Neural cell (in vitro differentiated cells): ENCODE results near the gene NECTIN1. TPM values are rescaled to one million over a fixed set of nuclear protein-coding genes. Genes with fewer than 3 reads are reported as not detected.

ENCODE experiments used
- H2AFZ ChIP-seq: fragments of 200-600, 300-800 bp; sonication (generic), shearing (Covaris generic); 2 replicates; pipeline ENCODE4 v1.6.0; 2014; ENCODE audit warnings: low read depth, mild to moderate bottlenecking, antibody characterized with exemption, low read length, moderate library complexity
- H3F3A ChIP-seq: fragments of 200-600 bp; shearing (Covaris generic); 2 replicates; pipeline ENCODE4 v1.6.1; 2016; ENCODE audit warnings: mild to moderate bottlenecking, moderate library complexity, mixed read lengths, antibody characterized with exemption, low read length; ENCODE audit not compliant: insufficient read depth, poor library complexity, severe bottlenecking
- H3K27ac ChIP-seq: fragments of 200-600, 300-800 bp; sonication (generic), shearing (Covaris generic); 2 replicates; pipeline ENCODE4 v1.5.1; 2014; ENCODE audit warnings: mild to moderate bottlenecking, low read length, moderate library complexity
- H3K27me3 ChIP-seq: fragments of 300-800, 200-600 bp; sonication (generic), shearing (Covaris generic); 2 replicates; pipeline ENCODE4 v1.6.0; 2014; ENCODE audit warnings: mild to moderate bottlenecking, low read depth, low read length, moderate library complexity; ENCODE audit not compliant: insufficient read depth
- H3K36me3 ChIP-seq: fragments of 300-800, 200-600 bp; sonication (generic), shearing (Covaris generic); 2 replicates; pipeline ENCODE4 v1.5.1; 2014; ENCODE audit warnings: mild to moderate bottlenecking, antibody characterized with exemption, low read length, moderate library complexity; ENCODE audit not compliant: insufficient read depth
- H3K4me2 ChIP-seq: fragments of 300-800, 200-600 bp; sonication (generic), shearing (Covaris generic); 2 replicates; pipeline ENCODE4 v1.6.0; 2014; ENCODE audit warnings: mild to moderate bottlenecking, low read length
- H3K4me3 ChIP-seq: fragments of 300-800, 200-600 bp; sonication (generic), shearing (Covaris generic); 2 replicates; pipeline ENCODE4 v1.5.1; 2014; ENCODE audit warnings: mild to moderate bottlenecking, low read length, moderate library complexity
- H3K79me2 ChIP-seq: fragments of 200-600 bp; shearing (Covaris generic); replicated peaks from 2 replicates; pipeline ENCODE4 v1.6.0; 2014; ENCODE audit warnings: mild to moderate bottlenecking, low read length, moderate library complexity; ENCODE audit not compliant: insufficient read depth
- H3K9ac ChIP-seq: fragments of 300-800, 200-600 bp; sonication (generic), shearing (Covaris generic); 2 replicates; pipeline ENCODE4 v1.6.1; 2016; ENCODE audit warnings: mild to moderate bottlenecking, low read length, mixed read lengths
- H3K9me2 ChIP-seq: fragments of 200-600 bp; shearing (Covaris generic); 2 replicates; pipeline ENCODE4 v1.6.1; 2016; ENCODE audit warnings: mild to moderate bottlenecking, low read length, mixed read lengths; ENCODE audit not compliant: insufficient read depth
- H3K9me3 ChIP-seq: fragments of 200-600, 300-800 bp; sonication (generic), shearing (Covaris generic); 2 replicates; pipeline ENCODE4 v1.6.1; 2016; ENCODE audit warnings: mild to moderate bottlenecking, mixed run types, low read length, moderate library complexity, mixed read lengths
- H4K20me1 ChIP-seq: fragments of 200-600 bp; shearing (Covaris generic); 2 replicates; pipeline ENCODE4 v1.6.1; 2016; ENCODE audit warnings: mild to moderate bottlenecking, mixed run types; ENCODE audit not compliant: insufficient read depth
- EP300 ChIP-seq: fragments of 450-650 bp; conservative IDR thresholded peaks from 2 replicates; pipeline ENCODE4 v1.6.1; 2014; ENCODE audit warnings: antibody characterized with exemption, mild to moderate bottlenecking, moderate library complexity; ENCODE audit not compliant: poor library complexity, severe bottlenecking
- EZH2 ChIP-seq: fragments of 200-600, 300-800 bp; shearing (Covaris generic), sonication (generic); IDR thresholded peaks from 2 replicates; pipeline ENCODE4 v1.6.1; 2014; ENCODE audit warnings: antibody characterized with exemption, low read length, borderline replicate concordance, mild to moderate bottlenecking; ENCODE audit not compliant: insufficient read depth, poor library complexity, severe bottlenecking
- MXI1 ChIP-seq: fragments of 450-650 bp; conservative IDR thresholded peaks from 2 replicates; pipeline ENCODE4 v1.6.1; 2014; ENCODE audit warnings: antibody characterized with exemption, mild to moderate bottlenecking; ENCODE audit not compliant: poor library complexity, severe bottlenecking
- POLR2AphosphoS5 ChIP-seq: IDR thresholded peaks from 2 replicates; pipeline ENCODE4 v1.6.1; 2012
- RAD21 ChIP-seq: fragments of 450-650 bp; conservative IDR thresholded peaks from 2 replicates; pipeline ENCODE4 v1.6.1; 2014; ENCODE audit warnings: antibody characterized with exemption, mild to moderate bottlenecking, moderate library complexity
- SMC3 ChIP-seq: fragments of 450-650 bp; conservative IDR thresholded peaks from 2 replicates; pipeline ENCODE4 v1.6.1; 2014; ENCODE audit warnings: antibody characterized with exemption, mild to moderate bottlenecking, moderate library complexity; ENCODE audit not compliant: poor library complexity
- TAF1 ChIP-seq: IDR thresholded peaks from 2 replicates; pipeline ENCODE4 v1.6.1; 2012; ENCODE audit warnings: low read depth
- polyA plus RNA-seq: library from polyadenylated mRNA; depleted of rRNA; stranded (reverse); fragments of >200 nt; gene quantifications from 2 replicates; pipeline ENCODE4 v1.2.3, GENCODE V29; 2014
- TF ChIP-seq, protein P1 (sequence below): IDR thresholded peaks from 2 replicates; pipeline ENCODE4 v1.6.1; 2012; ENCODE audit warnings: borderline replicate concordance
- TF ChIP-seq, protein P2 (sequence below): fragments of 450-650 bp; IDR thresholded peaks from 2 replicates; pipeline ENCODE4 v1.5.1; 2014; ENCODE audit warnings: antibody characterized with exemption, mild to moderate bottlenecking, moderate library complexity; ENCODE audit not compliant: poor library complexity, severe bottlenecking

Gene NECTIN1
- polyA plus RNA-seq, 1 donor from 2014 or later: 5.6 TPM

DNA sequence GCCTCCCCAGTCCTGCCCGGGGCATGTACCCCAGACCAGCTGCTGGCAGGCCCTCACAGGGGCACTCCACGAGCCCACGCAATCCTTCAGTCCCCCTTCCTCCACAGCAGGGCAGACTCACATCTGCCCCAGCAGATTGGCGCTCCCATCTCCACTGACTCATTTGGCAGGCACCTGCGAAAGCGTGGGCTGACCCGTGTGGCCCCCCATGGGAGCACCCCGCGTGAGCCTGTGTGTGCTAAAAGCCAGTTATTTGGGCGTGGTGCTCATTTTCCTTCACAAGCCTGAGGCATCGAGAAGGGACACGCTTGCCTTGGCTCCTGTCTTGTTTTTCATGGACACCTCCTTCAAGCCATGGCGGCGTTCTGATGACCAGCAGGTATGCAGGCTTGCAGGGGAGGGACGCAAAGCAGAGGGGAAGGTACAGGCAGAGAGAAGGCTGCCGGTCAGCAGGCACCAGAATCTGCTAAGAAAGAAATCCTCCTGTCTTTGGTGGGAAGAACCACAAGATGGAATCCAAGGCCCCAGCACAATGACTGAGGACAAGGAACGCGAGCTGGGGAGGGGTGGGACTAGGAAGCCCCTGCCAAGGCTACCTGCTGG is 8.6 kb downstream of the NECTIN1 start:
- Histone ChIP-seq H3K36me3 (no peaks in the 10 kb centered on the region), H3K4me2 (no peak overlapping the region), H3K9me2 (no peaks in the 10 kb centered on the region), H3K79me2 (peaks cover 45% of the 10 kb centered on the region), H3K27ac (no peak overlapping the region), H3K4me3 (no peak overlapping the region), H4K20me1 (no peaks in the 10 kb centered on the region), H3K27me3 (no peaks in the 10 kb centered on the region), H3F3A (no peaks in the 10 kb centered on the region), H2AFZ (no peak overlapping the region), H3K9me3 (no peaks in the 10 kb centered on the region), H3K9ac (no peak overlapping the region)
- TF ChIP-seq EP300 (no peak), MXI1 (no peak), POLR2AphosphoS5 (no peak), RAD21 (no peak), EZH2 (no peak), TAF1 (no peak), SMC3 (no peak)
- TF ChIP-seq, protein P1, sequence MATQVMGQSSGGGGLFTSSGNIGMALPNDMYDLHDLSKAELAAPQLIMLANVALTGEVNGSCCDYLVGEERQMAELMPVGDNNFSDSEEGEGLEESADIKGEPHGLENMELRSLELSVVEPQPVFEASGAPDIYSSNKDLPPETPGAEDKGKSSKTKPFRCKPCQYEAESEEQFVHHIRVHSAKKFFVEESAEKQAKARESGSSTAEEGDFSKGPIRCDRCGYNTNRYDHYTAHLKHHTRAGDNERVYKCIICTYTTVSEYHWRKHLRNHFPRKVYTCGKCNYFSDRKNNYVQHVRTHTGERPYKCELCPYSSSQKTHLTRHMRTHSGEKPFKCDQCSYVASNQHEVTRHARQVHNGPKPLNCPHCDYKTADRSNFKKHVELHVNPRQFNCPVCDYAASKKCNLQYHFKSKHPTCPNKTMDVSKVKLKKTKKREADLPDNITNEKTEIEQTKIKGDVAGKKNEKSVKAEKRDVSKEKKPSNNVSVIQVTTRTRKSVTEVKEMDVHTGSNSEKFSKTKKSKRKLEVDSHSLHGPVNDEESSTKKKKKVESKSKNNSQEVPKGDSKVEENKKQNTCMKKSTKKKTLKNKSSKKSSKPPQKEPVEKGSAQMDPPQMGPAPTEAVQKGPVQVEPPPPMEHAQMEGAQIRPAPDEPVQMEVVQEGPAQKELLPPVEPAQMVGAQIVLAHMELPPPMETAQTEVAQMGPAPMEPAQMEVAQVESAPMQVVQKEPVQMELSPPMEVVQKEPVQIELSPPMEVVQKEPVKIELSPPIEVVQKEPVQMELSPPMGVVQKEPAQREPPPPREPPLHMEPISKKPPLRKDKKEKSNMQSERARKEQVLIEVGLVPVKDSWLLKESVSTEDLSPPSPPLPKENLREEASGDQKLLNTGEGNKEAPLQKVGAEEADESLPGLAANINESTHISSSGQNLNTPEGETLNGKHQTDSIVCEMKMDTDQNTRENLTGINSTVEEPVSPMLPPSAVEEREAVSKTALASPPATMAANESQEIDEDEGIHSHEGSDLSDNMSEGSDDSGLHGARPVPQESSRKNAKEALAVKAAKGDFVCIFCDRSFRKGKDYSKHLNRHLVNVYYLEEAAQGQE: no peak
- TF ChIP-seq, protein P2, sequence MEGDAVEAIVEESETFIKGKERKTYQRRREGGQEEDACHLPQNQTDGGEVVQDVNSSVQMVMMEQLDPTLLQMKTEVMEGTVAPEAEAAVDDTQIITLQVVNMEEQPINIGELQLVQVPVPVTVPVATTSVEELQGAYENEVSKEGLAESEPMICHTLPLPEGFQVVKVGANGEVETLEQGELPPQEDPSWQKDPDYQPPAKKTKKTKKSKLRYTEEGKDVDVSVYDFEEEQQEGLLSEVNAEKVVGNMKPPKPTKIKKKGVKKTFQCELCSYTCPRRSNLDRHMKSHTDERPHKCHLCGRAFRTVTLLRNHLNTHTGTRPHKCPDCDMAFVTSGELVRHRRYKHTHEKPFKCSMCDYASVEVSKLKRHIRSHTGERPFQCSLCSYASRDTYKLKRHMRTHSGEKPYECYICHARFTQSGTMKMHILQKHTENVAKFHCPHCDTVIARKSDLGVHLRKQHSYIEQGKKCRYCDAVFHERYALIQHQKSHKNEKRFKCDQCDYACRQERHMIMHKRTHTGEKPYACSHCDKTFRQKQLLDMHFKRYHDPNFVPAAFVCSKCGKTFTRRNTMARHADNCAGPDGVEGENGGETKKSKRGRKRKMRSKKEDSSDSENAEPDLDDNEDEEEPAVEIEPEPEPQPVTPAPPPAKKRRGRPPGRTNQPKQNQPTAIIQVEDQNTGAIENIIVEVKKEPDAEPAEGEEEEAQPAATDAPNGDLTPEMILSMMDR: no peak

DNA sequence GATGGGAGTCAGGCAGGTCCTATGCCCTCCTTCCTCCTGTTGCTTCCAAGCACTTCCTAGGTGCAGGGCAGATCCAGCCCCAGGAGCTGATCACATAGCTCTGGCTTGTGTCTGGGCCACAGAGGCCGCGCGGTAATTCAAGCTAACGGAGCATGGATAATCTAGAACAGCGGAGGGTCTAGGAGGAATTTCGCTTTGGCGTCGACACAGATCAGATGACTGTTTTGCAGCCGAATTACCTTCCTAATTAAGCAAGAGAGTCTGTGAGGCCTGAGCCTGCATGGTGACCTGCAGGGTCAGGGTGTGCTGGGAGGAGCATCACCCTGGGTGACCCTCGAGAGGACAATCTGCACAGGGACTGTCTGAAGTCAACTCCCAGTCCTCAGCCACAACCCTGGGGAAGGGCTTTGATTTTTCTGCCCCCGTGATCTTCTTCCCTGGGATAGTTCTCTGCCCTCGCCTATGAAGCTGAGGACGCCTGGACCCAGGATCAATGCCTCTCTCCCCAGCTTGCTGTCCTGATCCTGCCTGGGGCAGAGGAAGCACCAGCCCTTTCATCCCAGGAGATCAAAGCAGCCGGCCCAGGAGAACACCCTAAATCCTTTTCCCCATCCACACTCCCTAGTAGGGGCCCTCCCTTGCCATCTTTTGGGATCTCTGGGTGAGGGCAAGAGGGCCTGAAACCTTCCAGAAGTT is 11.0 kb downstream of the NECTIN1 start:
- Histone ChIP-seq H3F3A (no peaks in the 10 kb centered on the region), H3K9me2 (no peaks in the 10 kb centered on the region), H3K27me3 (no peaks in the 10 kb centered on the region), H3K9ac (peak overlapping the region; percentile 26), H4K20me1 (no peaks in the 10 kb centered on the region), H3K4me2 (no peak overlapping the region), H3K36me3 (no peaks in the 10 kb centered on the region), H2AFZ (no peak overlapping the region), H3K9me3 (no peaks in the 10 kb centered on the region), H3K79me2 (peaks cover 22% of the 10 kb centered on the region), H3K27ac (no peak overlapping the region), H3K4me3 (peak overlapping the region; percentile 38)
- TF ChIP-seq RAD21: no peak
- no peak for TF ChIP-seq SMC3
- no peak for TF ChIP-seq MXI1
- TF ChIP-seq POLR2AphosphoS5: no peak
- TF ChIP-seq, protein P1: no peak
- TF ChIP-seq EZH2: no peak
- TF ChIP-seq EP300: no peak
- TF ChIP-seq, protein P2: no peak
- no peak for TF ChIP-seq TAF1
